Endothelial cell of umbilical vein (primary cell): ENCODE results near the gene RAB14. TPM values are rescaled to one million over a fixed set of nuclear protein-coding genes. Genes with fewer than 3 reads are reported as not detected.

Experiments
- BruUV-seq: library from RNA; stranded (reverse); fragments of 400-500 nt; replicated peaks from 2 replicates; lab custom pipeline; 2021; lab: Mats Ljungman, UMichigan
- CTCF ChIA-PET: fragments of 300-600, 350-600 bp; sonication (Branson Sonifier 250); formaldehyde crosslinking; loops from one replicate; lab custom pipeline; 2021; ENCODE audit warnings: antibody characterized with exemption, inconsistent platforms; lab: Charles Lee
- POLR2A ChIA-PET: fragments of 300-600, 350-600 bp; sonication (Branson Sonifier 250); formaldehyde crosslinking; loops from one replicate; lab custom pipeline; 2021; ENCODE audit warnings: antibody characterized with exemption, inconsistent platforms; lab: Charles Lee
- DNase-seq: peaks from one replicate; pipeline ENCODE4 v3.0.0-alpha.2; 2011; ENCODE audit warnings: low read depth, low spot score
- FAIRE-seq: peaks from 2 replicates; lab custom pipeline; 2011; peaks lifted over from hg19 to GRCh38; lab: Jason Lieb, UNC
- H2AFZ ChIP-seq: 2 replicates; pipeline ENCODE4 v1.6.0; 2012; ENCODE audit warnings: low read depth, low read length, control low read depth, inconsistent platforms
- H3K27ac ChIP-seq: 2 replicates; pipeline ENCODE4 v1.5.1; 2011; ENCODE audit warnings: low read depth, mild to moderate bottlenecking, control low read depth, low read length, moderate library complexity; ENCODE audit not compliant: insufficient read depth
- H3K27me3 ChIP-seq, 2 experiments: 2 replicates each; pipeline versions ENCODE4 v1.6.0 to v1.6.1; 2011; ENCODE audit warnings: low read length in 2 of 2, mixed read lengths in 1 of 2; ENCODE audit not compliant: control insufficient read depth in 2 of 2, insufficient read depth in 2 of 2
- H3K36me3 ChIP-seq, 2 experiments: 2 replicates in 1 of 2; 3 replicates in 1 of 2; pipeline ENCODE4 v1.5.1; 2011; ENCODE audit warnings: low read length in 2 of 2, mild to moderate bottlenecking in 1 of 2, moderate library complexity in 1 of 2; ENCODE audit not compliant: control insufficient read depth in 2 of 2, insufficient read depth in 2 of 2; ENCODE audit errors: extremely low read depth in 1 of 2
- H3K4me1 ChIP-seq: 3 replicates; pipeline ENCODE4 v1.5.1; 2011; ENCODE audit warnings: mild to moderate bottlenecking, low read length; ENCODE audit not compliant: control insufficient read depth, insufficient read depth; ENCODE audit errors: extremely low read depth
- H3K4me2 ChIP-seq: 2 replicates; pipeline ENCODE4 v1.6.1; 2011; ENCODE audit warnings: low read length, control low read depth, mixed read lengths; ENCODE audit not compliant: insufficient read depth
- H3K4me3 ChIP-seq, 3 experiments: fragments of 200-600 bp in 1 of 3; sonication (generic), shearing (Covaris generic) in 1 of 3; replicated peaks in 1 of 3; 2 replicates each; pipeline ENCODE4 v1.5.1; 2011 to 2016; ENCODE audit warnings: control low read depth in 3 of 3, low read length in 3 of 3, mild to moderate bottlenecking in 2 of 3, inconsistent platforms in 1 of 3, low read depth in 1 of 3, moderate library complexity in 1 of 3; ENCODE audit not compliant: insufficient read depth in 1 of 3
- H3K79me2 ChIP-seq: 2 replicates; pipeline ENCODE4 v1.6.0; 2012; ENCODE audit warnings: low read length, inconsistent platforms; ENCODE audit not compliant: control insufficient read depth, insufficient read depth
- H3K9ac ChIP-seq: replicated peaks from 2 replicates; pipeline ENCODE3; 2011; ENCODE audit warnings: low read length, control low read depth; ENCODE audit not compliant: insufficient read depth; ENCODE audit errors: extremely low read depth
- H3K9me1 ChIP-seq: replicated peaks from 3 replicates; pipeline ENCODE4 v1.6.0; 2011; ENCODE audit warnings: mild to moderate bottlenecking, low read length; ENCODE audit not compliant: control insufficient read depth, insufficient read depth; ENCODE audit errors: extremely low read depth
- H3K9me3 ChIP-seq: replicated peaks from 2 replicates; pipeline ENCODE4 v1.5.1; 2012; ENCODE audit warnings: low read length, inconsistent platforms; ENCODE audit not compliant: control insufficient read depth, insufficient read depth
- H4K20me1 ChIP-seq: replicated peaks from 2 replicates; pipeline ENCODE3; 2011; ENCODE audit warnings: mild to moderate bottlenecking, low read length; ENCODE audit not compliant: control insufficient read depth, insufficient read depth; ENCODE audit errors: extremely low read depth
- CTCF ChIP-seq, 2 donors: IDR thresholded peaks; 1 replicate in 1 of 2; 2 replicates in 1 of 2; pipeline ENCODE4 v1.5.1; 2011; ENCODE audit warnings: low read length in 2 of 2, mild to moderate bottlenecking in 2 of 2, moderate library complexity in 2 of 2, control low read depth in 1 of 2, inconsistent platforms in 1 of 2, low read depth in 1 of 2; ENCODE audit not compliant: insufficient read depth in 1 of 2; ENCODE audit errors: extremely low read depth in 1 of 2
- EZH2 ChIP-seq: IDR thresholded peaks from 2 replicates; pipeline ENCODE4 v1.6.1; 2012; ENCODE audit warnings: borderline replicate concordance, low read depth, mild to moderate bottlenecking, moderate library complexity, low read length, inconsistent platforms; ENCODE audit not compliant: severe bottlenecking
- FOS ChIP-seq: IDR thresholded peaks from 2 replicates; pipeline ENCODE4 v1.6.1; 2011; ENCODE audit warnings: mild to moderate bottlenecking, low read length, moderate library complexity, borderline replicate concordance; ENCODE audit not compliant: insufficient read depth
- JUN ChIP-seq: IDR thresholded peaks from 2 replicates; pipeline ENCODE4 v1.6.1; 2011; ENCODE audit warnings: borderline replicate concordance, low read depth; ENCODE audit not compliant: insufficient read length, insufficient read depth
- MYC ChIP-seq: IDR thresholded peaks from one replicate; pipeline ENCODE4 v1.6.1; 2011; ENCODE audit warnings: mild to moderate bottlenecking, low read depth, low read length
- POLR2A ChIP-seq: IDR thresholded peaks from 2 replicates; pipeline ENCODE4 v1.6.1; 2012; ENCODE audit warnings: low read depth, mild to moderate bottlenecking, control low read depth, low read length
- POLR2AphosphoS5 ChIP-seq: IDR thresholded peaks from 2 replicates; pipeline ENCODE4 v1.6.1; 2012; ENCODE audit warnings: low read depth, mild to moderate bottlenecking, control low read depth, low read length, moderate library complexity; ENCODE audit not compliant: insufficient read depth
- dilution Hi-C: fragments of 300-500 bp; cut with MboI; formaldehyde crosslinking; loops from one replicate; pipeline ENCODE4 v1.15.0; 2019; ENCODE audit warnings: low sequenced_read_pairs; ENCODE audit not compliant: extremely low pct_ligation_motif_present
- intact Hi-C: fragments of 100-400 bp; cut with micrococcal nuclease; formaldehyde crosslinking; loops from one replicate; pipeline ENCODE4 v1.10.0; 2022
- polyA plus RNA-seq, 4 experiments: library from polyadenylated mRNA; depleted of rRNA in 3 of 4; stranded (reverse) in 3 of 4; unstranded in 1 of 4; fragments of >200 nt; gene quantifications; 2 replicates each; pipeline versions ENCODE4 v1.2.1 to v1.2.3, GENCODE V29; 2011 to 2012; ENCODE audit warnings: missing spikeins in 1 of 4
- total RNA-seq: library from RNA; stranded (reverse); gene quantifications from 2 replicates; pipeline ENCODE4 v1.2.3, GENCODE V29; 2021

RAB14 gene
- total and polyA plus RNA-seq, 2 donors (not counting 3 experiments of a cell fraction or from before 2014, with no cell fraction given), result 18.9 to 79.3 TPM

- CTCF ChIA-PET, result interaction anchor here (1.1 to 2.9 kb wide), 4 partner anchors 8 to 34 kb away, joined by 3 to 15 read pairs (median 4); partner anchors contain the start of gene RAB14
- dilution Hi-C loops (no loop called here), intact Hi-C loops (no loop called here)
- no peak overlapping the region for H2AFZ ChIP-seq
- H4K20me1 ChIP-seq, result no peaks in the 10 kb centered on the region
- no peak overlapping the region for H3K4me3 ChIP-seq
- peaks cover 6% of the 10 kb centered on the region for H3K4me1 ChIP-seq
- H3K4me2 ChIP-seq, result no peak overlapping the region
- H3K36me3 ChIP-seq, result no peaks in the 10 kb centered on the region
- no peaks in the 10 kb centered on the region for H3K9me3 ChIP-seq
- no peak overlapping the region for H3K9ac ChIP-seq
- no TSS peak for BruUV-seq
- H3K27me3 ChIP-seq, result peaks cover 0 to 3% of the 10 kb centered on the region in 2 experiments
- no peaks in the 10 kb centered on the region for H3K9me1 ChIP-seq
- H3K79me2 ChIP-seq, result no peaks in the 10 kb centered on the region
- POLR2A ChIA-PET, result interaction anchor here (0.8 kb wide), 1 partner anchor 25 kb away, joined by 4 read pairs; no protein-coding TSS in a partner anchor
- FAIRE-seq, result no peak
- no peak overlapping the region for H3K27ac ChIP-seq
- TF ChIP-seq FOS (no peak), JUN (no peak), MYC (no peak), POLR2A (no peak), CTCF (IDR thresholded peaks at IDR 0.05; ENCODE audit: extremely low read depth in 1 of 2, insufficient read depth in 1 of 2, low read depth in 1 of 2, low read length in 2 of 2) (no peak), EZH2 (no peak), POLR2AphosphoS5 (no peak)
- no peak for DNase-seq
These were observed 33.8 kb upstream of the RAB14 start for GRCh38 chr9:121235512-121235911.
